ENCODE data around the gene C1orf21. TPM values are rescaled to one million over a fixed set of nuclear protein-coding genes. Genes with fewer than 3 reads are reported as not detected.

The C1orf21 gene
- total and polyA plus RNA-seq, 2 donors (not counting 3 experiments of a cell fraction or from before 2014, with no cell fraction given) = 0.79 to 8.5 TPM

DNA sequence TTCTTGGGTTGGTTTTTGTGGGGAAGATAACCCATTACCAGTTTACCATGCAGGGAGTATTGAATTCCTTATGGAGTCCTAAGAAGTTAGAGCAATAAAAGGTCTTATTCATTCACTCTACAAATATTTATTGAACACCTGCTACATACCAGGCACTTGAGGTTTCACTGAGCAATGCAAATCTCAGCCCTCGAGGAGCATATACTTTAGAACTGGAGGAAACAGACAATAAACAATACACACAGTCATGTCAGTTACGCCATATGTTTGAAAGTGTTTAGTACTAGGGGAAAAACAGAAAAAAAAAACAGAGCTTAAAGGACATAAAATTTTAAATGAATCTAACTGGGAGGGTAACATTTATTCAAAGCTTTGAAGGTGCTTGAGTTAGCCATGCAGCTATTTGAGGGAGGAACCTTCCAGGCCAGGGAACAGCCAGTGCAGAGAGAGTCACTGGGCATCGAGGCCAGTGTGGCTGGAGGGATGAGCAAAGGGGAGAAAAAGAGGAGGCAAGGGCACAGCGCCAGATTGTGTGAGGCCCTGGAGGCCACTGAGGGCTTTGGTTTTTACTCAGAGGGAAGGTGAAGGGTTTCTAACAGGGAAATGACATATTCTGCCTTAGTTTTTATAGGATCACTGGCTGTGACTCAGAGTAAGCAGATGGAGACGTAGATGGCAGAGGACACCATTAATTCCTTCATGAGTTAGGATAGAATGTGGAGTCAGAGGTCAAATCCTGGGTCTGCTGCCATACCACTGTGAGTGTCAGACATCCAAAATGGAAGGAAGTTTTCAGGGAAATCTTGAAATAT is 32.7 kb downstream of the C1orf21 start:
- no peaks in the 10 kb centered on the region for H3K9me3 ChIP-seq (replicated peaks; ENCODE audit: control insufficient read depth, insufficient read depth, low read length)
- H3K4me3 ChIP-seq (replicated peaks in 1 of 3; ENCODE audit: insufficient read depth in 1 of 3, low read depth in 1 of 3, low read length in 3 of 3) = no peak overlapping the region
- H3K9me1 ChIP-seq (replicated peaks; ENCODE audit: control insufficient read depth, extremely low read depth, insufficient read depth, low read length) = no peaks in the 10 kb centered on the region
- dilution Hi-C loops (cut with MboI; ENCODE audit: extremely low pct_ligation_motif_present, low sequenced_read_pairs) = no loop called here
- intact Hi-C loops (cut with micrococcal nuclease) = no loop called here
- H3K9ac ChIP-seq (replicated peaks; ENCODE audit: extremely low read depth, insufficient read depth, low read length) = no peak overlapping the region
- no peak overlapping the region for H3K4me2 ChIP-seq (ENCODE audit: insufficient read depth, low read length)
- ChIA-PET CTCF (no interaction called here), POLR2A (no interaction called here)
- no peaks in the 10 kb centered on the region for H3K4me1 ChIP-seq (ENCODE audit: control insufficient read depth, extremely low read depth, insufficient read depth, low read length)
- DNase-seq (ENCODE audit: low read depth, low spot score) = no peak
- no peaks in the 10 kb centered on the region for H3K27me3 ChIP-seq (ENCODE audit: control insufficient read depth in 2 of 2, insufficient read depth in 2 of 2, low read length in 2 of 2)
- no TSS peak for BruUV-seq (replicated peaks)
- no peak overlapping the region for H2AFZ ChIP-seq (ENCODE audit: low read depth, low read length)
- TF ChIP-seq CTCF (IDR thresholded peaks at IDR 0.05; ENCODE audit: extremely low read depth in 1 of 2, insufficient read depth in 1 of 2, low read depth in 1 of 2, low read length in 2 of 2) (no peak), POLR2A (IDR thresholded peaks at IDR 0.05; ENCODE audit: low read depth, low read length) (no peak), GATA2 (IDR thresholded peaks at IDR 0.05; ENCODE audit: insufficient read depth, insufficient read length, low read depth, low read length) (no peak), MYC (IDR thresholded peaks at IDR 0.05; ENCODE audit: low read depth, low read length) (no peak), EZH2 (IDR thresholded peaks at IDR 0.05; ENCODE audit: borderline replicate concordance, low read depth, low read length, severe bottlenecking) (no peak), POLR2AphosphoS5 (IDR thresholded peaks at IDR 0.05; ENCODE audit: insufficient read depth, low read depth, low read length) (no peak), FOS (IDR thresholded peaks at IDR 0.05; ENCODE audit: borderline replicate concordance, insufficient read depth, low read length) (no peak), JUN (IDR thresholded peaks at IDR 0.05; ENCODE audit: borderline replicate concordance, insufficient read depth, insufficient read length, low read depth) (no peak), MAX (IDR thresholded peaks at IDR 0.05; ENCODE audit: insufficient read depth, insufficient read length) (no peak)
- H3K27ac ChIP-seq (ENCODE audit: insufficient read depth, low read depth, low read length) = no peak overlapping the region
- H3K36me3 ChIP-seq (ENCODE audit: control insufficient read depth in 2 of 2, extremely low read depth in 1 of 2, insufficient read depth in 2 of 2, low read length in 2 of 2) = no peaks in the 10 kb centered on the region
- H3K79me2 ChIP-seq (ENCODE audit: control insufficient read depth, insufficient read depth, low read length) = no peaks in the 10 kb centered on the region
- H4K20me1 ChIP-seq (replicated peaks; ENCODE audit: control insufficient read depth, extremely low read depth, insufficient read depth, low read length) = no peaks in the 10 kb centered on the region
- no peak for FAIRE-seq
